GM12873 (cell line): ENCODE results near the gene CNGA1.
A peak's percentile ranks its signal among the peaks of the same experiment; 100 is the strongest.

ENCODE experiments used
- TF ChIP-seq, protein P1 (sequence below): IDR thresholded peaks from 2 replicates; pipeline ENCODE4 v1.5.1; 2012; ENCODE audit warnings: low read depth, mild to moderate bottlenecking, moderate library complexity, low read length, control low read depth; ENCODE audit not compliant: insufficient read depth; ENCODE audit errors: missing control alignments

CNGA1 gene

DNA sequence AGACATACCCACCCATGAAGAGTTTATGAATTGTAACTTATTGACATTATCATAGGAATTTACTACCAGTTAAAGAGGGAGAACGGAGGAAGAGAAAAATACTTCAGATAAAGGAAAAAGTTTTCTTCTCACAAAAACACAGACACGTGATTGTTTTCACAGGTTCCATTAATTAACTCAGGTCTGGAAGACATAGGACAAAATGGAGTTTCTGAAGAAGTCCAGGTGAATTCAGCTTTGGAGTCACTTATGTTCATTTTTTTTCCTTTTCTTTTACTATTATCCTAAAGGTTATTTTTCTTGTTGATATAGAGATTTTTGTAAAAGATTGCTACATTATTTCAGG, 20.6 kb upstream of the CNGA1 start:
- TF ChIP-seq, protein P1, sequence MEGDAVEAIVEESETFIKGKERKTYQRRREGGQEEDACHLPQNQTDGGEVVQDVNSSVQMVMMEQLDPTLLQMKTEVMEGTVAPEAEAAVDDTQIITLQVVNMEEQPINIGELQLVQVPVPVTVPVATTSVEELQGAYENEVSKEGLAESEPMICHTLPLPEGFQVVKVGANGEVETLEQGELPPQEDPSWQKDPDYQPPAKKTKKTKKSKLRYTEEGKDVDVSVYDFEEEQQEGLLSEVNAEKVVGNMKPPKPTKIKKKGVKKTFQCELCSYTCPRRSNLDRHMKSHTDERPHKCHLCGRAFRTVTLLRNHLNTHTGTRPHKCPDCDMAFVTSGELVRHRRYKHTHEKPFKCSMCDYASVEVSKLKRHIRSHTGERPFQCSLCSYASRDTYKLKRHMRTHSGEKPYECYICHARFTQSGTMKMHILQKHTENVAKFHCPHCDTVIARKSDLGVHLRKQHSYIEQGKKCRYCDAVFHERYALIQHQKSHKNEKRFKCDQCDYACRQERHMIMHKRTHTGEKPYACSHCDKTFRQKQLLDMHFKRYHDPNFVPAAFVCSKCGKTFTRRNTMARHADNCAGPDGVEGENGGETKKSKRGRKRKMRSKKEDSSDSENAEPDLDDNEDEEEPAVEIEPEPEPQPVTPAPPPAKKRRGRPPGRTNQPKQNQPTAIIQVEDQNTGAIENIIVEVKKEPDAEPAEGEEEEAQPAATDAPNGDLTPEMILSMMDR = no peak

DNA sequence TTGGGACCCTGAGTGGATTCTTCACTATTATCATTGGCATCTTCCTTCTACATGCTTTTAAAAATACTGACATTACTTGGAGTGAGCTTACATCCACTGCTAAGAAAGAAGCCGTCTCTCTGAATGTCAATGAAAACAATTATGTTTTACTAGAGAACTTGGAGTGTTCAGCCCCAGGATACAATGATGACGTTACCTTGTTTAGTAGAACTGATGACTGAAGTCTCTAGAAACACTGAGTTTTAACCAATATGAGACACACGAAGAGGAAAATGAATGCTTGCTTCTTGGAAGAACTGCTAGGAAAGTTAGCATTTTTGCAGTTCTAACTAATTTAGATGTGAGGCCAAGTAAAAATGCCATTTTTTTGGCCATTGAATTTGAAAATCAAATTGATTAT, 19.5 kb upstream of the CNGA1 start:
- TF ChIP-seq, protein P1 = no peak

DNA sequence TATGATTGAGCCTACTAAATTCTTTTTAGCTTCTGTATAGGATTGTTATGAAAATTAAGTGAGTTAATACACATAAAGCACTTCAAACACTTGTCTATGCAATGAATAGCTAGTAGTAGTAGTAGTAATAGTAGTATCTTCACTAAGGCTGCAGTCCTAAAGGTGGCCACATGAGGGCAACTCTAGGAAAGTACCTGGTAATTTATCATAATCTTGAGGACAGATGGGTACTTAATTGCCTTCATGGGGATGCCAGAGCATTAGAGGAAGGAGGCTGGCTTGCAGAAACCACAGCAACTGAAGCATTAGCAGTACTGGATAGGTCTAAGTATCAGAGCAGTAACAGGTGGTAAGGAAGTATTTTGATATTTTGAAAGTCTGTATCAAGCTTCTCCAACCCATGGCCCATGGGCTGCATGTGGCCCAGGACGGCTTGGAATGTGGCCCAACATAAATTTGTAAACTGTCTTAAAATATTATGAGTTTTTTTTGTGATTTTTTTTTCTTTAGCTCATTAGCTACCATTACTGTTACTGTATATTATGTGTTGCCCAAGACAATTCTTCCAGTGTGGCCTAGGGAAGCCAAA, 17.4 kb upstream of the CNGA1 start:
- TF ChIP-seq, protein P1 = peak; percentile 62

DNA sequence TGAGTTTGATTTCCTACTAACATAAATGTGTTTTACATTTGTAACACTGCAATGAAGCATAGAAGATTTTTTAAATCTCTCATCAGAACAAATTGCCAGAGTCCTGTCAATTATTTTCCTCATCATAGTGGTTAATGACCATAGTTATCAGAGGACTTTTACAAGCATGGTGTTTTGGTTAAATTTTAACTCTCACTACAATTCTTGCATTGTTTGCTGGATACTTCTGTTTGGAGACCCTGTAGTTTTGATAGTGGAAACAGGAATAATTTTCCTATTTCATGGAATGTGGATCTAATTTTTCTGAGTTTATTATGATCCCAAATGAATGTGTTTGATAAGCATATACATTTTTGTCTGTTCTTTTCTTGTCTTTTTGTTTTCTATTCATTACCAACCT, 16.9 kb upstream of the CNGA1 start:
- TF ChIP-seq, protein P1 = no peak

DNA sequence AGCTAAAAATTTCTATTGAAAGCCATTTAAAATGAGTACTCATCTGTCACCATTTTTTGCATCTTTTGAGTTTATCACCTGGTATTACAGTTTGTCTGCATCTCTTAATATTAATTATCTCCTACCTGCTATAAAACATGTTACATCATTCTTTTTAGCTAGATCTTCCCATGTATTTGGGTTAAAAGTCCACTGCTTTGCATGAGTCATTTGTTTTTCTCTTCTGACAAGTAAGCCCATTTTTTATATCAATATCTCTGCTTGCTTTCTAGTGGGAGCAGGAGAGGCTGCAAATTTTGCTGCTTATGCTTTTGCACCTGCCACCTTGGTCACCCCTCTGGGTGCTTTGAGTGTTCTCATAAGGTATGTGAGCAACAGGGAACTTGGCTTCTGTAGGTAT, 16.2 kb upstream of the CNGA1 start:
- TF ChIP-seq, protein P1 = no peak

DNA sequence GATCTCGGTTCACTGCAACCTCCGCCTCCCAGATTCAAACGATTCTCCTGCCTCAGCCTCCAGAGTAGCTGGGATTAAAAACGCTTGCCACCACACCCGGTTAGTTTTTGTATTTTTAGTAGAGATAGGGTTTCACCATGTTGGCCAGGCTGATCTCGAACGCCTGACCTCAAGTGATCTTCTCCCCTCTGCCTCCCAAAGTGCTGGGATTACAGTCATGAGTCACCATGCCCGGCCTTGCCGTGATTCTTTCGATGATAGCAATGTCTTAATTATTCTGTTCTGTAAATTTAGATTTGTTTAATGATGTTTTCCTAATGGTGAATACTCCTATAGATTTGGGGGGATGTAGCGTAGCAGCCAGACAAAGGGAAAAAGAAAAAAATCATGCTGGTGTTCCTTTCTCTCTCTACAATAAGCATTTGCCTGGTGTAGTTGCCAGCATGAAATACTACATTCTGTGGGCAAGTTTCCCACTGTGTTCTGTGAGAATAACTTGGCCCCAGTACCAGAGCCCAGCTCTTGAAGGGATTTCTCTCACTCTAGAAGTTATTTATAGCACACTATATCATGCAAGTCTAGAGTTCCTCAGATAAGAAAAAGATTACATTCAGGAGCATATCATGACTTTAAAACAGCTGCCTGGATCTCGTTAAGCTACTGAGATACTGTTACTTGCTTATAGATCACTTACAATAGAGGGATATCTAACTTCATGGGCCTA, 15.5 kb upstream of the CNGA1 start:
- TF ChIP-seq, protein P1 = no peak

DNA sequence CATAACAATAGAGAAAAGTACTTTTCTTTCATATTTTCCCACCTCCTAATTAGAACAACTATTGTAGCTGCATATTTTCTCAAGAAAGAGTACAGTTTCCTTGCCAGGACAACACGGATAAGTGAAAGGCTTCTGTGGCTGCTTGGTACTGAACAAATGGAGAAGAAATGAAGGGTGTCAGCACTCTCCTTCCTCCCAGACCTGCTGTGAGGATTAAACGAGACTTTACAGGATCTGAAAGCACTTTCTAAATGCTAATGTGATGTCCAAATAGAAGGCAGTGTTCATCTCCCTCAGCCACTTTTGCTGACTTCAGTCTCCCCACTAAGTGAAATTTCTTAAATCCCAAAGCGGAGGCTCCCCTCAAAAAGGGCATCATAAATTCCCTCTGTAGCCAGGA, 14.0 kb upstream of the CNGA1 start:
- TF ChIP-seq, protein P1 = no peak
